OCI-LY1 (cell line): ENCODE data around the gene TRAPPC3.

Experiments
- EZH2 ChIP-seq: fragments of 200-600 bp; sonication (generic), shearing (Covaris generic); IDR thresholded peaks from 2 replicates; pipeline ENCODE4 v1.8.0; 2017; ENCODE audit warnings: borderline replicate concordance, mixed run types, mild to moderate bottlenecking, antibody characterized with exemption, low read length, moderate library complexity, mixed read lengths
- TF ChIP-seq, protein P1 (sequence below): fragments of 200-600 bp; sonication (generic), shearing (Covaris generic); IDR thresholded peaks from 2 replicates; pipeline ENCODE4 v1.5.1; 2017; ENCODE audit warnings: mild to moderate bottlenecking, antibody characterized with exemption, low read length, moderate library complexity, mixed read lengths

DNA sequence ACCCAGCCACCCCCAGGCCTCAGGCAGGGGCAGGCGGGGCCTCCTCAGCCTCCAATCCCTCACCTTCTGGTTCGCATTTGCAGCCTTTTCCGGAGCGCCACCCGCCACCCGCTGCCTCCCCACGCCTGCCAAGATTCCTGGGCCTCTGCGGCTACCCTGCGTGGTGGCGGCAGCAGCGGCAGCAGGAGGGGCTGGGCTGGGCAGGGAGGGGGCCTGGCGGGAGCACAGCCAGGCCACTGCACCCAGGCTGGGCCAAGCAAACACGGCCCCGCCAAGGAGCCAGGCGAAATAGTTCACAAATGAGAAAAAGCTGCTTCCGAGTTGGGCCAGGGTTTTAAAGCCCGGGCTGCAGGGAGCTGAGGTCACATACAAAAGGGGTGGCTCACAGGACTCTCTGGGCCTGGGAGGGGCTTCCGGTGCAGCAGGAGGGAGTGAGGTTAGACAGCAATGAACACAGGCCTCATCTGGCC lies 34.1 kb downstream of the TRAPPC3 start:
- TF ChIP-seq, protein P1, sequence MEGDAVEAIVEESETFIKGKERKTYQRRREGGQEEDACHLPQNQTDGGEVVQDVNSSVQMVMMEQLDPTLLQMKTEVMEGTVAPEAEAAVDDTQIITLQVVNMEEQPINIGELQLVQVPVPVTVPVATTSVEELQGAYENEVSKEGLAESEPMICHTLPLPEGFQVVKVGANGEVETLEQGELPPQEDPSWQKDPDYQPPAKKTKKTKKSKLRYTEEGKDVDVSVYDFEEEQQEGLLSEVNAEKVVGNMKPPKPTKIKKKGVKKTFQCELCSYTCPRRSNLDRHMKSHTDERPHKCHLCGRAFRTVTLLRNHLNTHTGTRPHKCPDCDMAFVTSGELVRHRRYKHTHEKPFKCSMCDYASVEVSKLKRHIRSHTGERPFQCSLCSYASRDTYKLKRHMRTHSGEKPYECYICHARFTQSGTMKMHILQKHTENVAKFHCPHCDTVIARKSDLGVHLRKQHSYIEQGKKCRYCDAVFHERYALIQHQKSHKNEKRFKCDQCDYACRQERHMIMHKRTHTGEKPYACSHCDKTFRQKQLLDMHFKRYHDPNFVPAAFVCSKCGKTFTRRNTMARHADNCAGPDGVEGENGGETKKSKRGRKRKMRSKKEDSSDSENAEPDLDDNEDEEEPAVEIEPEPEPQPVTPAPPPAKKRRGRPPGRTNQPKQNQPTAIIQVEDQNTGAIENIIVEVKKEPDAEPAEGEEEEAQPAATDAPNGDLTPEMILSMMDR, result no peak
- no peak for TF ChIP-seq EZH2
